Stimulated activated CD4-positive, alpha-beta T cell treated with anti-CD3 and anti-CD28 coated beads, Interleukin-12 subunit alpha, Interleukin-12 subunit beta, amount 100 ng/mL, for 24 hours (primary cell): ENCODE results near the gene NEK1.
"Not testable (repeated sequence)": the region's sequence is repeated elsewhere in the genome, so short reads cannot be mapped to it uniquely, and the experiment has no call there.

ENCODE experiments used
- DNase-seq, 2 experiments: peaks; one replicate each; pipeline ENCODE4 v3.0.0-alpha.2; 2020; ENCODE audit warnings: low read depth in 2 of 2

Gene NEK1

GRCh38 chr4:169494234-169494633, 118.1 kb downstream of the NEK1 start:
- not testable (repeated sequence) for DNase-seq

- DNase-seq: no peak
These were observed 119.2 kb downstream of the NEK1 start for GRCh38 chr4:169493164-169493524.

- peak in 1 of 2 experiments; percentile 8 for DNase-seq
These were observed 119.8 kb downstream of the NEK1 start for GRCh38 chr4:169492436-169493163.

- DNase-seq: no peak
These were observed 121.2 kb downstream of the NEK1 start for GRCh38 chr4:169491211-169491610.

GRCh38 chr4:169489306-169489705, 123.1 kb downstream of the NEK1 start:
- no peak for DNase-seq

- DNase-seq: no peak
These were observed 126.3 kb downstream of the NEK1 start for GRCh38 chr4:169485791-169486742.

- DNase-seq: no peak
These were observed 127.3 kb downstream of the NEK1 start for GRCh38 chr4:169485086-169485485.

- no peak for DNase-seq
These were observed 127.9 kb downstream of the NEK1 start for GRCh38 chr4:169484485-169484884.

- DNase-seq: no peak
These were observed 148.3 kb downstream of the NEK1 start for GRCh38 chr4:169464080-169464479.

- no peak for DNase-seq
These were observed 152.3 kb downstream of the NEK1 start for GRCh38 chr4:169460081-169460480.

- DNase-seq: no peak
These were observed 153.8 kb downstream of the NEK1 start for GRCh38 chr4:169458575-169458974.

- not testable (repeated sequence) for DNase-seq
These were observed 159.7 kb downstream of the NEK1 start for GRCh38 chr4:169452644-169453043.

GRCh38 chr4:169448935-169449334, 163.4 kb downstream of the NEK1 start:
- DNase-seq: not testable (repeated sequence)

- DNase-seq: no peak
These were observed 165.6 kb downstream of the NEK1 start for GRCh38 chr4:169446824-169447223.

GRCh38 chr4:169443748-169444147, 168.6 kb downstream of the NEK1 start:
- DNase-seq: no peak

- DNase-seq: no peak
These were observed 171.9 kb downstream of the NEK1 start for GRCh38 chr4:169440446-169440845.

GRCh38 chr4:169439244-169439643, 173.1 kb downstream of the NEK1 start:
- DNase-seq: no peak

- no peak for DNase-seq
These were observed 174.3 kb downstream of the NEK1 start for GRCh38 chr4:169438057-169438480.

- DNase-seq: no peak
These were observed 174.9 kb downstream of the NEK1 start for GRCh38 chr4:169437299-169438047.

- DNase-seq: no peak
These were observed 175.6 kb downstream of the NEK1 start for GRCh38 chr4:169436734-169437133.

GRCh38 chr4:169428376-169428775, 184.0 kb downstream of the NEK1 start:
- DNase-seq: no peak

- not testable (repeated sequence) for DNase-seq
These were observed 184.7 kb downstream of the NEK1 start for GRCh38 chr4:169427727-169428126.
